ENCODE results near the gene CSTF3. TPM values are rescaled to one million over a fixed set of nuclear protein-coding genes. Genes with fewer than 3 reads are reported as not detected.

CSTF3 gene
- total RNA-seq, 1 experiment from 2014 or later = 68.3 TPM

- Mint-ChIP-seq H3K36me3 (peaks cover 25% of the 10 kb centered on the region), H3K4me1 (no peaks in the 10 kb centered on the region), H3K27me3 (ENCODE audit: low read depth) (no peaks in the 10 kb centered on the region), H3K4me3 (no peak overlapping the region), H3K9me3 (no peaks in the 10 kb centered on the region), H3K27ac (no peak overlapping the region)
- no peak for TF ChIP-seq ZBTB21 (CRISPR knock-in tag; IDR thresholded peaks at IDR 0.05; ENCODE audit: borderline replicate concordance)
- no peak for TF ChIP-seq USF1 (CRISPR knock-in tag; IDR thresholded peaks at IDR 0.05)
- no peak for TF ChIP-seq ZNF512 (CRISPR knock-in tag; IDR thresholded peaks at IDR 0.05; ENCODE audit: borderline replicate concordance)
- no peak for TF ChIP-seq ATF3 (CRISPR knock-in tag; conservative IDR thresholded peaks at IDR 0.05)
- no peak for TF ChIP-seq USF2 (CRISPR knock-in tag; IDR thresholded peaks at IDR 0.05)
- TF ChIP-seq GRHL2 (CRISPR knock-in tag; IDR thresholded peaks at IDR 0.05; ENCODE audit: insufficient replicate concordance, severe bottlenecking) = no peak
- no peak for TF ChIP-seq ETV6 (CRISPR knock-in tag; IDR thresholded peaks at IDR 0.05)
- TF ChIP-seq NR2C2 (CRISPR knock-in tag; IDR thresholded peaks at IDR 0.05) = no peak
- no peak for TF ChIP-seq STAT6 (CRISPR knock-in tag; conservative IDR thresholded peaks at IDR 0.05; ENCODE audit: low read depth)
- no peak for TF ChIP-seq RELA (CRISPR knock-in tag; IDR thresholded peaks at IDR 0.05; ENCODE audit: borderline replicate concordance)
- no peak for TF ChIP-seq CREM (CRISPR knock-in tag; IDR thresholded peaks at IDR 0.05)
- no peak for TF ChIP-seq TP53 (CRISPR knock-in tag; IDR thresholded peaks at IDR 0.05)
- no peak for TF ChIP-seq PRDM15 (CRISPR knock-in tag; IDR thresholded peaks at IDR 0.05)
- TF ChIP-seq RORB (CRISPR knock-in tag; IDR thresholded peaks at IDR 0.05) = no peak
- ATAC-seq (no peak), DNase-seq (ENCODE audit: low spot score) (no peak)
- POLR2A ChIA-PET = interaction anchor here (0.5 to 0.8 kb wide), 2 partner anchors 50 to 52 kb away, joined by 3 to 4 read pairs; partner anchors contain the start of gene CSTF3
- CTCF ChIA-PET = interaction anchor here (1.1 kb wide), 1 partner anchor 44 kb away, joined by 5 read pairs; no protein-coding TSS in a partner anchor
These were observed 51.9 kb downstream of the CSTF3 start for GRCh38 chr11:33109294-33109895.

GRCh38 chr11:33103836-33104235 is 57.4 kb downstream of the CSTF3 start:
- H3K4me1 Mint-ChIP-seq = no peaks in the 10 kb centered on the region
- no peak for ATAC-seq
- H3K27ac Mint-ChIP-seq = no peak overlapping the region
- no peak overlapping the region for H3K4me3 Mint-ChIP-seq
- peaks cover 60% of the 10 kb centered on the region for H3K36me3 Mint-ChIP-seq
- ChIA-PET CTCF (interaction anchor here (1.2 kb wide), 1 partner anchor 38 kb away, joined by 3 read pairs; no protein-coding TSS in a partner anchor), POLR2A (interaction anchor here (0.6 kb wide), 1 partner anchor 12 kb away, joined by 3 read pairs; no protein-coding TSS in a partner anchor)
- no peaks in the 10 kb centered on the region for H3K27me3 Mint-ChIP-seq (ENCODE audit: low read depth)
- H3K9me3 Mint-ChIP-seq = no peaks in the 10 kb centered on the region
- DNase-seq (ENCODE audit: low spot score) = no peak
- no peak for TF ChIP-seq ZNF532 (CRISPR knock-in tag; IDR thresholded peaks at IDR 0.05; ENCODE audit: borderline replicate concordance)
- TF ChIP-seq NFE2L1 (CRISPR knock-in tag; IDR thresholded peaks at IDR 0.05) = no peak
- no peak for TF ChIP-seq TEAD1 (CRISPR knock-in tag; IDR thresholded peaks at IDR 0.05)
- no peak for TF ChIP-seq MAX (CRISPR knock-in tag; IDR thresholded peaks at IDR 0.05)
- no peak for TF ChIP-seq IRF1 (CRISPR knock-in tag; IDR thresholded peaks at IDR 0.05)

Measured in WTC11 (cell line).